LNCAP (cell line): ENCODE measurements around the gene EXOSC10.

Experiments used
- CTCF ChIP-seq: fragments of 450-650 bp; IDR thresholded peaks from 2 replicates; pipeline ENCODE4 v1.5.1; 2017; ENCODE audit warnings: mild to moderate bottlenecking

Gene EXOSC10

GRCh38 chr1:11107599-11107998 lies 7.9 kb upstream of the EXOSC10 start:
- no peak for TF ChIP-seq CTCF

GRCh38 chr1:11105586-11105985 lies 5.9 kb upstream of the EXOSC10 start:
- no peak for TF ChIP-seq CTCF

- no peak for TF ChIP-seq CTCF
Observed at GRCh38 chr1:11101347-11101746, 1.7 kb upstream of the EXOSC10 start.

GRCh38 chr1:11100149-11100493 lies 452 bp upstream of the EXOSC10 start:
- no peak for TF ChIP-seq CTCF

- TF ChIP-seq CTCF = no peak
Observed at GRCh38 chr1:11098931-11099309, 749 bp downstream of the EXOSC10 start.

GRCh38 chr1:11080931-11081330 lies 18.7 kb downstream of the EXOSC10 start:
- TF ChIP-seq CTCF = no peak

- no peak for TF ChIP-seq CTCF
Observed at GRCh38 chr1:11078631-11079030, 21.0 kb downstream of the EXOSC10 start.

GRCh38 chr1:11072216-11072917 lies 27.3 kb downstream of the EXOSC10 start:
- no peak for TF ChIP-seq CTCF
